Activated CD4-positive, alpha-beta T cell treated with anti-CD3 and anti-CD28 coated beads, Interleukin-2, amount 50 U/mL, for 4 hours (primary cell): ENCODE data around the gene NEDD4L.
"Not testable (repeated sequence)": the region's sequence is repeated elsewhere in the genome, so short reads cannot be mapped to it uniquely, and the experiment has no call there.

Source experiments
- DNase-seq, 2 experiments: peaks; one replicate each; pipeline ENCODE4 v3.0.0-alpha.2; 2020

NEDD4L gene

DNA sequence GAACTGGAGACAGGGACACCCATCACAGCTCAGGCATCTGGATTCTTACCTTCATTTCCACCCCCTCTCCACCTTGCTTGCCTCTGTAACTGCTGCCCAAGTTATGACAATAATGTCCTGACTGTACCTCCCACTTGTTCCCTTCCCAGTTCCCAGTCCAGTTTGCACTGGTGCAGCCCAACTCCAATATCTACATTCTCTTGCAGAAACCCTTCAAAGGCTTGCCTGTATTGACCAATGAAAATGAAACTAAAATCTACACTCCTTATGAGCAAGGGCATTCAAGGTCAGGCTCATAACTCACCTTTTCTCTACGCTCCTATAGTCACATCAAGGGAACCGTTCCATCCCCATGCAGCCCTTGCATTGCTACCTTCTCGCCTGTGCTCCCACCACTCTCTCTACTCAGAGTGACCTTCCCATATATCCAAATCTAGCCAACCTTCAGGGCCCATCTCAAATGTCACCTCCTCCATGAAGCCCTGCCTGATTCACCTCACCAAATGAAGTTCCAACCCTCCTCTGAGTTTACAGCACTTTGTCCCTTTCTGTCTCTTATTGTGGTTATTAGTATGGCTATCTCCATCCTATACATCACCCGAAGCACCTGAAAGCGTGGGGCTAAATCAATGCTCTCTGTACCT is 365.9 kb downstream of the NEDD4L start:
- no peak for DNase-seq

DNA sequence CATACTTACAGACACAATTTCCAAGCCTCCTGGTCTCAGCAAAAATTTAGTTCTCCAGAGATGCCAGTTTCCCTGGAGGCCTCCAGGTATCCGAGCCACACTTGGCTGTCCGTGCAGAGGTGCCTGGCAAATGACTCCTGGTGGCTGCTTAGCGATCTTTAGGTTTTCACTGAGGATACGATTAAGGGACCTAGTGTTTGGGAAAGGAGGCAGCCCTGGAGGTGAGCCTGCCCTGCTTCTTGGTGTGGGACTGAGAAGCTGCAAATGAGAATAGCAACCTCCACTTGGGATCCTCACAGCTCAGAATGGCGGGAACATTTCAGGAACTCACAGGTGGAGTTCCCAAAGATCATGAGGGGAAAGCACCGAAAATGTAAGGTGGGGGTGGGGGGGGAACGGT is 367.3 kb downstream of the NEDD4L start:
- DNase-seq: no peak

DNA sequence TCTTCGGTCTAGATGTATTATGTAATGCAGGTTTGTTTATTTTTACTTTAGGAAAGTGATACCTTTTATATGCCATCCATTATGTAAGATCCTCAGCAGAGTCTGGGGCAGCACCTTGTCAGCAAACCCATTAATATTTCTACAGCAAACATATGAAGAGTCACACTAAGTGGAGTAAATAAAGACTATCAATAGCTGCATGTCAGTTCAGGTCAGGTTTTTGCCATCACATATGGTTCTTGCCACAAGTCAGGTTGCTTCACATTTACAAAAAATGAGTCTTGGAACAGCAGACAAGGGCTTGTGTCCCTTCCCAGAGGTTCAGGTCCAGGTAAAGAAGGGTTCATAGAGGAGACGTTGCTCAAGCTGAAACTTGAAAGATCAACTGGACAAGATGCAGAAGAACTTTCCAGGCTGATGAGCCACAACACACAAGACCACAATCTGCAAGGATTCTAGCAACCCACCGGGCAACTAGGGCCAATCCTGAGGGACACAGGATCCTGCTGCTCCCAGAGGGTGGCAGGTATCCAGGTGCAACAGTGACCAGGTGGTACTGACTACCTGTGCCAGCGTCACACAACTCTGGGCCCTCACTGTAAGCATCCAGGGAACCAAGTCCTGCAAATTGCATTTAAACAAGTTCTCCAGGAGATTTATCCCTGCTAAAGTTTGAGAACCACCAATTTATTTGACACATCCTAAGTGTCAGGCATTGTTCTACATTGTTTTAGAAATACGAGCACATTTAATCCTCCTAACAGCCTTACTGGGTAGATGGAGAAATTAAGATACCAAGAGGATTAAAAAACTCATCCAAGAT is 369.0 kb downstream of the NEDD4L start:
- no peak for DNase-seq

DNA sequence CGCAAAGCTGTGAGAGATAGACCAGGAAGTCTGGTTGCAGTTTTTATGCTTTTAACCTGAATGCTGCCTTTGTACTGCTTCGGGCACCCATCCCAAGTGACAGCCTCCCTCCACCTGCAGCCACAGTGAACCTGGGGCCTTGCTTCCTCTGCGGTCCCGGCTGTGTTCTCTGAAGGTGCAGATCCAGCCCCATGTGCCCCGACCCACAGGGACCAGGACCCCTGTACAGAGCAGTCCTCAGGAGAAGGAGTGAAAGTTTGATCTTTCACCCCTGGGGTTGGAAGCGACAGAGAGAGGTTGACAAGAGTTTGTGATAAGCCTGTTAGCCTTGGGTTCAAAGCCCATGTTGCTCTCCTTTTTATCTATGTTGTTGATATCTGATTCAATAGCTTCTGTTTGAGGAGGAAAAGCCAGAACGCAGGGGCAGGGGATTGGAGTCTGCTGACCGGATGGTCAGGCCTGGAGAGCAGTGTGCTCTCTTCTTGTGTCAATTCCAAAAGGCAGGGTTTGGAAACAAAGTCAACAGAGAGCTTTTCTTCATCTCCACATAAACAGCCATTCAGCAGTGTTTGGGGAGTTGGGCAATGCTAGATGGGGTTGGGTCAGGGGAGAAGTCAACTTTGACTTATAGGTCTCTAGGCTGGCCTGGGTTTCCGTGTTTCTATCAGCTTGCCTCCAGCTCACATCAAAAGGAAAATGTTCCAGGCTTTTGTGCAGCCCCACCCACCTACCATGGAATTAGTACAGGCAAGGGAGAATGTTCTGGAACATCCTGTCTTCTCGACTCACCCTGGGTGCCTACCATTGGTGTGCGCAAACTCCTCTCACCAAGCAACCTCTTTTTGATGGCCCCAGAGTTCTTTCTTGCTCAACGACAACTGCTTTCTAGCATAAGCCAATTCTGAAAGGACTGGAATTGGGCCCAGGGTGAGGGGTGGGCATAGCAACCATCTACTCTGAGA is 369.9 kb downstream of the NEDD4L start:
- no peak for DNase-seq

DNA sequence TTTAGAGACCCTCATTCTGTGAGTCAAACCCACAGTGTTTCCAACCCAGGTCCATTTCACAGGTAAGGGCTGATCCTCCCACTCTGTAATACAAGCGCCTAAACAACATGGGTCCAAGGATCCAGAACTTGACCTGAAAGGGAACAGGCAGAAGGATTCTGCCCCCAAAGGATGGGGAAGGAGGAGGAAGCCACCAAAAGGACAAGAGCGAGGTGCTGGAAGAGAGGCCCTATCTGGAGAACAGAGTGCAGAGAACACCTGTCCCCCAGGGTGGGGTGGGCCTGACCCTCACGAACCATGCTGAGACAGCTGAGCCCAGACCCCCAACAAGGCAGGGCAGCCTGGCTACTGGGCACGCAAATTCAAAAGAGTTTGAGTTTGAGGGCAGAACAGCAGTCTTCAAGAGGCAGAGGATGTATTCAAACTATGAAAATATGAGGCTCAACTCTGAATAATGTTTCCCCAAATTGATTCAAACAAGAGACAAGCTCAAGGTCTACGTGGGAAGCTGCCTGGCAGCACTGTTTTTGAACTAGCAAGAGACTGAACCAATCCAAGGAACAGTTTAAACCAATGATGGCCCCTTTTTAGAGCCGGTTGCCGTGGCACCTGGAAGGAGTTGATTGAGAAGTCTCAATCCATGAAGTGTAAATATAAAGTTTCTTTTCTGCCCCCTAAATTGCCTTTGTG is 372.1 kb downstream of the NEDD4L start:
- DNase-seq: no peak

DNA sequence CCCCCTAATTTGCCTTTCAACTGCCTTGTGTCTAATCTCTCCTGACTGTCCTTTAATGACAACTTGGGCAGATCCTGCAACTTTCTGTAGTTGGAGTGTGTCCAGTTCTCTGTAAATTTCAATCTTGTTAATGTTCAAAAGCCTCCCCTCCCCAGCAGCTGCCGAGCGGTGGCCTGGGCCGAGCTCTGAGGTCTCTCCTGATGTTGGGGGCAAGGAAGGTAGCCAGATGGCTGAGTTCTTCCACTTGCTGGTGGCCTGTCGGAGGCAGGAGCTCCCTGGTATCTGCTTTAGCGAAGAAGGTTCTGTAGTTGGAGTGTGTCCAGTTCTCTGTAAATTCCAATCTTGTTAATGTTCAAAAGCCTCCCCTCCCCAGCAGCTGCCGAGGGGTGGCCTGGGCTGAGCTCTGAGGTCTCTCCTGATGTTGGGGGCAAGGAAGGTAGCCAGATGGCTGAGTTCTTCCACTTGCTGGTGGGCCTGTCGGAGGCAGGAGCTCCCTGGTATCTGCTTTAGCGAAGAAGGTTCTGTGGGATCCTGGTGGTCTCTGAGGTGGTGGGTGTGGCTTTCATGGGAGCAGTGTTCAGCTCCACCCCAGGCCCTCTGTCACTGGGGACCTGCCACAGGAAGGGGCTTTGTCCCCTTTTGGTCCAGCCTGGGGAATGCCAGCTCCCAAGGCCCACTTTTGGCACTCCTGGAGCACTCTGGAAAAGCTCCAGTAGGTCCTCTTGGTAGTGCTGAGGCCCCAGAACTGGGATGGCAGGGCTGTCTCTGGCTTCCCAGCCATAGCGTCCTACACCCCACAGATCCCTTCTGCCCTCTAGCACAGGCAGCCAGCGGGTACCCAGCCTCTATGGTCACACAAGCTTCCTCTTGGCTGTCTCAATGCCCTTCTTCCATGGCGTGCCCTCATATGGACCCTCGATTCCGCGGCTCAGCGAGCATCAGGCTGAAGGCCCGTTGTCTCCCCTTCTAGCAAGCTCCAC is 373.0 kb downstream of the NEDD4L start:
- no peak for DNase-seq

DNA sequence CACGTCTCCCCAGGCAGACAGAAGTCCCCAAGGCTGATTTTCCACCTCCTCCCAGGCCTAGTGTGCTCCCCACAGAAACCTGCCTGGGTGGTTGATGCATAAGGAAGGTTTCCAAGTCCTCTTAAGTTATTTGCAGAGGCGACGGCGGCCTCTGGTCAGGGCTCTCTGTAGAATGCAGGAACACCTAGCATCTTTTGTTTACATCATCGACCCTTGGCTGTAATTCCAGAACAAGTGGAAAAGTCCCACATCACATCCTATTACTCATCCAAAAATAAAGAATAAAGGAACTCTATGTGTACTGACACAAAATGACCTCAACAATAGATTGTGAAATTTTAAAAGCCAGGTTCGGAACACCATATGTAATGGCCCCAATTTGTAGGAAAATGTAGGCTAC is 373.7 kb downstream of the NEDD4L start:
- no peak for DNase-seq

DNA sequence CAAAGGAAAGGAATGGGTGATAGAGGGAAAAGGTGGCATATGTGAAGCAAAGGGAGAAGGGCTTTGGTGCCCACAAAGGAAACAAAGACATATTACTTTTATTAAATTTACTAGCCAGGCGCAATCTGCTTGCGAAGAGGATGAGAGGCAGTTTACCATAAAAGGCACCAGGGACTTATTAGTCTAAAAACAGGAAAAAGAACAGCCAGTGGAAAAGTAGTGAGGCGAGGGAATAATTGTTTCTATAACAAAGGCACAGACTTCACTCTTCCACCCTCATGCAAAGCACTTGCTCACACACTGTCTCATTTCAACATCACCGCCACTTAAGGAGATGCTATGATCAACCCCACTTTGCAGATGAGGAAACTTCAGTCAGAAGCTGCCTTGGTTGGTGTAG is 374.3 kb downstream of the NEDD4L start:
- no peak for DNase-seq

DNA sequence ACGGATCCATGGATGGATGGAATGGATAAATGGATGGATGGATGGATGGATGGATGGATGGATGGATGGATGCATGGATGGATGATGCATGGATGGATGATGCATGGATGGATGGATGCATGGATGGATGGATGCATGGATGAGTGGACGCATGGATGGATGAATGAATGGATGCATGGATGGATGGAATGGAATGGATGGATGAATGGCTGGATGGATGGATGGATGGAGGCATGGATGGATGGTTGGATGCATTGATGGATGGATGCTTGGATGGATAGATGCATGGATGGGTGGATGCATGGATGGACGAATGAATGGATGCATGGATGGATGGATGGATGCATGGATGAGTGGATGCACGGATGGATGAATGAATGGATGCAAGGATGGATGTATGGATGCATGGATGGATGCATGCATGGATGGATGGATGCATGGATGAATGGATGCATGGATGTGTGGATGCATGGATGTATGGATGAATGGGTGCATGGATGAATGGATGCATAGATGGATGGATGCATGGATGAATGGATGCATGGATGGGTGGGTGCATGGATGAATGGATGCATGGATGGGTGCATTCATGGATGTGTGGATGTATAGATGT is 375.7 kb downstream of the NEDD4L start:
- DNase-seq: no peak

DNA sequence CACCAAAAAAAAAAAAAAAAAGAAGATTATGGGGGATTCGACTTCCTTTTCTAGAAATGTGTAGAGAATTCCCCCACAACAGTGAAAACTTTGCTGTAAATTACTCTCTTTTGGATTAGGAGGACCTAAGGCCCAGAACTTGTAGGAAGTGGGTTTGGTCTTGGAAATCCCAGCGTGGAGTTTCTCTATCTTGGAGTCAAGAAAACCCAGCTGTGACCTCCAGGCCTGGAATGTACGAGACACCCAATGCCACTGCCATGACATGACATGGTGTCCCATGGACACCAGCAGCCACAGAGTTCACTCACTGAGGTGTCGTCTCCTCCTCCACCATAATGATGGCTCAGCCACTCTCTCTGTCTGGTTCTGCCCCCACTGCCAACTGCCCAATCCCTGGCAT is 382.6 kb downstream of the NEDD4L start:
- no peak for DNase-seq

DNA sequence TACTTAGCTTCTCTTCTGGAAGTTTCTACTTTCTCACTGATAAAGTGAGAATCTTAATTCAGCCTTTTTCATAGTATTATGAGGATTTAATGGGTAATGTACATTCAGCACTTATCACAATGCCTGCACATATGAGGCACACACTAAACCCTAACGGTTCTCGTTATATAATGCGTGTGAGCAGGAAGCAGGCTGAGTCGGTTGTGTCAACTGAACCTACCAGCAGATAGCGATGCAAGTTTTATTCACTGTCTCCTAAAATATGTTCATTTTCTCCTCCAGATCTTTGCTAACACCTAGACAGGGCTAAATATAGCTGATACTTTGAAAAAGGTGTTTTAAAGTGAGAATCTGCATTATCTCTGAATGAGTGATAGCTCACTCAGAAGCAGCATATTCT is 383.3 kb downstream of the NEDD4L start:
- DNase-seq: no peak

DNA sequence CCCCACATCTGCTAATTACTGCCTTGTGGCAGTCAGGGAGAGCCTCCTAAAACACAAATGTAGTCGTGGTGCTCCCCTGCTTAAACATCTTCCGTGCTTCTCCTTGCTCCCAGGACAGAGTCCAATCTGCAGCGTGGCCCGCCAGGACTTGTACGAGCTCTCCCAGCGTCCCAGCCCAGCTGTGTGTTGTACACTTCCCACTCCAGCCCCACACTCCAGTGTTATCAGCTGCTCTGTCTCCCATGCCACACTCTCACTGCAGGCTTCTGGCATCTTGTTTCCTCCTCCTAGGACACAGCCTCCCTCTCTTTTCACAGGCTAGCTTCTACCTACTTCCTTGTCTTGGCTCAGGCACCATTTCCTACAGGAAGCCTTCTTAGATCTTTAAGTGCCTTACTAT is 385.4 kb downstream of the NEDD4L start:
- DNase-seq: no peak

DNA sequence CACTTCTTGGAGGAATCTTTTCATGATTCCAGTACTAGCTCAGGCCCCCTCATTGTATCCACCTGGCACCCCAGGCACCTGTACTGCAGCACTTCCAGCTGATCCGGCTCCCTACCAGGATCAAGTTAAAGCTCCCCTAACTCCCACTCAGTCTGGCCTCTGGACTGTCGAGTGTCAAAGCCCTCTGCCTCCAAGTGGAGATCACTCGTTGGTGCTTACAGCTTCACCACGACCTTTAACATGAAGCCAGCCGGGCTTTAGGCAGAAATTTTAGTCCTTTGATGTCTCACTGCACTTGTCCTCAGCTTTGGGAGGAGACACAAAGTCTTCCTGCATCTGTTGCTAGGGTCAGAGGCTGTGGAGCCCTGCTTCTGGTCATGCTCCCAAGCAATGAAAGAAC is 387.2 kb downstream of the NEDD4L start:
- no peak for DNase-seq

DNA sequence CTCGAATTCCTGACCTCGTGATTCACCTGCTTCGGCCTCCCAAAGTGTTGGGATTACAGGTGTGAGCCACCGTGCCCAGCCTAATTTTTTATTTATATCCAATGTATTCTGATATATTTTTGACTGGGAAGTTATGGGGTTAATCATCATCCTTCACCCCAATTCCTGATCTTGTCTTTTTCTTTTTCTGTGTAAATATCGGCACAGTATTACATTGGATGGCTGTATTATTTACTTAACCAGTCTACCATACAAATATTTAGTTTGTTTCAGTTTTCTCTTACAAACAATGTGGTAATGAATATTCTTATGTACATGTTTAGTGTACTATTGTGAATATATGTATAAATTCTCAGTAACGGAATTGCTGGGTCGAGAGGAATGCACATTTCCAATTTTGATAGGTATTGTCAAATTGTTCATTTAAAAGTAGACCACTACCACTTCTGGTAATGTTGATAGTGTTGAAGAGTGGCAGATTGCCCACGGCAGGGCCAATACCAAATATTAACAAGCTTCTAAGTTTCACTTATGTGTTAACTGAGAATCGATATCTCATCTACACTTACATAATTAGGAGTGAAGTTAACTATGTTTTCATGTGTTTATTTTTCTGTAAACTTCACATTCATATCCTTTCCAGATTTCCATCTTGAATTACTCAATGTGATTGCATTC is 388.2 kb downstream of the NEDD4L start:
- no peak for DNase-seq

DNA sequence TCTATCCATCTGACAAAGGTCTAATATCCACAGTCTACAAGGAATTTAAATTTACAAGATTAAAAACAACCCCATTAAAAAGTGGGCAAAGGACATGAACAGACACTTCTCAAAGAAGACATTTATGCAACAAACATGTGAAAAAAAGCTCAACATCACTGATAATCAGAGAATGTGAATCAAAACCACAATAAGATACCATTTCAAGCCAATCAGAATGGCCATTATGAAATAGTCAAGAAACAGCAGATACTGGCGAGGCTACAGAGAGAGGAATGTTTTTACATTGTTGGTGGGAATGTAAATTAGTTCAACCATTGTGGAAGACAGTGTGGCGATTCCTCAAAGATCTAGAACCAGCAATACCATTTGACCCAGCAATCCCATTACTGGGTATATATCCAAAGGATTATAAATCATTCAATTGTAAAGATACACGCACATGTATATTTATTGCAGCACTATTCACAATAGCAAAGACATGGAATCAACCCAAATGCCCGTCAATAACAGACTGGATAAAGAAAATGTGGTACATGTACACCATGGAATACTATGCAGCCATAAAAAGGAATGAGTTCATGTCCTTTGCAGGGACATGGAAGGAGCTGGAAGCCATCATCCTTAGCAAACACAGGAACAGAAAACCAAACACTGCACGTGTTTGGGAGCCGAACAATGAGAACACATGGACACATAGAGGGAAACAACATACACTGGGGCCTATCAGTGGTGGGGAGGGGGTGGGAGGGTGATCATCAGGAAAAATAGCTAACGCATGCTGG is 391.4 kb downstream of the NEDD4L start:
- not testable (repeated sequence) for DNase-seq

DNA sequence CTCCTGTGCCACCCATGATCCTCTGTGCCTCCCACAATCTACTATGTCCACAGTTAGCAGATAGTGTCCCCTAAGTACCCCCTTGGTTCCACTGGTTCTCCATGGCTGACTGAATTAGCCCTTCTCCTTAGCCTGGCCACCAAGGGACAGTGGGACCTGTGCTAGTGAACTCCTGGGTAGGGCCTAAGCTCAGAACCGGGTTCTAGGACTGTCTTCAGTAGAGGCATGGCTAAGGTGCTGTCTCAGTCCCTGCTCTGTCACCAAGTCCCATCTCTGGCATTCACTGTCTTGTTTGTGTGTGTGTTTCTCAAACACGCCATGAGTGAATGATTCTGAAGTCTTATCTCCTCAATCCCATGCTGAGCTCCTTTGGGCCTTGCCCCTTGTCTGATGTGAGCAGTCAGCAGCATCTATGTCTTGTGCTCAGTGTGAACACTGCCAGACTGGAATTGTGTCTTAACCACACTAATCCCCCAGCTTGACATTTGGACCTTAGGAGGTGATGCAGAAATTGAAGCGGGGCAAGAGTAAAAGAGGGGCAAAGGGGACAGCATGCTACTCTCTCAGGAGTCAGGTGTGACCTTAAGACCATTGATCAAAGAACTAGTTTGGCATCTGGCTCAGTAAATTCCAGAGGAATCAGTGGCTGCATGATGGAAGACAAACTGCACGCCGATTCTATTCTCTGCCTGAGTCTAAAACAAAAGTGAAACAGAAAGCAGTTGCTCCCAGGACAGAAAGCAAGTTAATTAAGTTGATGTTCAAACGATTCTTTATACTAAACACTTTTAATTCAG is 394.3 kb downstream of the NEDD4L start:
- DNase-seq: no peak

DNA sequence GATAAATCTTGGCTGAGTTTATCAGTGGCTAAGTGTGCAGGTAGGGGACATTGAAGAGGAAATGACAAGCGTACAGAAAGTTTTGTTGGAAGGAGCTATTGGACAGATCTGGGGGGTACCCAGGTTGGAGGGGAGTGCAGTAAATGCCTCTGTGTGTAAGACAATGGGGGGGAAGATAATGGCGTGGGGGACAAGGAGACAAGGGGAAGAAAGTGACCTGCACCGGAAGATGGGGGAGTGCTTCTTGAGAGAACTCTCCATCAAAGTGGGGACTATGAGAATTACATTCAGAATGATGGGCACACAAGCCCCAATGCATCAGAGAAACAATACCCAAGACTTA is 394.9 kb downstream of the NEDD4L start:
- no peak for DNase-seq

DNA sequence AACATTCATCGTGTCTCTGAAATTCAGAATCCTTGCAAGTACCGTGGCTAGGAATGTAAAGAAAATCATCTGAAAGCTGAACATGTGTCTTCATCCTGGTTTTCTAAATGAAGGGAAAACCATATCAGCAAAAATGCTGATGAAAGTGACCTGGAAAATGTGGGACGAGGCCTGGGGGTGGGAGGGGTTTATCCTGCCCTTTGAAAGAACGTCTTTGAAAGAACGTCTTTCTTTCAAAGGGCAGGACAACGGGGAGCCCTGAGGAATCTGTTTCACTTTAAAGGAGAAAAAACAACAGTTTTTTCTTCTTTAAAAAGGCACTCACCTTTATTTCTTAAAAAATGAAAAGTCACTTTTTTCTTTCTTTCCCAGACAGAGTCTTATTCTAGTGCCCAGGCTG is 399.6 kb downstream of the NEDD4L start:
- no peak for DNase-seq
